Sigmoid colon (tissue), 7 donors: Measurements from ENCODE around the gene GAL3ST2. TPM values are rescaled to one million over a fixed set of nuclear protein-coding genes. Genes with fewer than 3 reads are reported as not detected.

Experiments used
- DNase-seq: peaks from one replicate; pipeline ENCODE4 v3.0.0-alpha.2; 2019
- H3K27ac ChIP-seq, 4 donors: fragments of 200-600 bp; sonication (generic); one replicate each; pipeline ENCODE4 v1.5.1; 2016 to 2019; ENCODE audit warnings: mild to moderate bottlenecking in 1 of 4
- H3K27me3 ChIP-seq, 3 donors: fragments of 200-600 bp; sonication (generic); one replicate each; pipeline ENCODE4 v1.5.1; 2019; ENCODE audit warnings: mild to moderate bottlenecking in 1 of 3
- H3K36me3 ChIP-seq, 4 donors: fragments of 200-600 bp; sonication (generic); one replicate each; pipeline ENCODE4 v1.5.1; 2016 to 2019
- H3K4me1 ChIP-seq, 4 donors: fragments of 200-600 bp; sonication (generic); one replicate each; pipeline ENCODE4 v1.5.1; 2017 to 2019
- H3K4me3 ChIP-seq, 4 donors: fragments of 200-600 bp; sonication (generic); one replicate each; pipeline ENCODE4 v1.5.1; 2017 to 2019; ENCODE audit warnings: mild to moderate bottlenecking in 2 of 4, moderate library complexity in 1 of 4
- H3K9me3 ChIP-seq, 4 donors: fragments of 200-600 bp in 3 of 4; sonication (generic) in 3 of 4; one replicate each; pipeline versions ENCODE4 v1.5.1 to v1.6.1; 2013 to 2019
- EP300 ChIP-seq, 4 donors: sonication (generic); formaldehyde crosslinking; IDR thresholded peaks; one replicate each; pipeline ENCODE4 v1.6.1; 2017; ENCODE audit warnings: antibody characterized with exemption in 4 of 4
- POLR2A ChIP-seq, 2 donors: fragments of 450-650 bp; IDR thresholded peaks; one replicate each; pipeline ENCODE4 v1.6.1; 2016; ENCODE audit warnings: antibody characterized with exemption in 2 of 2, mild to moderate bottlenecking in 2 of 2, moderate library complexity in 2 of 2
- POLR2AphosphoS5 ChIP-seq, 4 donors: sonication (generic); formaldehyde crosslinking; IDR thresholded peaks; one replicate each; pipeline ENCODE4 v1.6.1; 2017; ENCODE audit warnings: antibody characterized with exemption in 4 of 4
- WGBS, 2 donors: extraction: QIAGEN DNeasy Blood & Tissue Kit; methylation state at CpG; one replicate each; pipeline ENCODE4 v1.1.7; 2013; 5-methylcytosine and 5-hydroxymethylcytosine counted together
- intact Hi-C: fragments of 100-400 bp; cut with DNase I; formaldehyde crosslinking; loops from one replicate; pipeline ENCODE4 v1.15.1; 2023
- polyA plus RNA-seq, 3 donors: library from polyadenylated mRNA; stranded (reverse); fragments of 200-250 nt; gene quantifications; one replicate each; pipeline ENCODE4 v1.2.3, GENCODE V29; 2013
- total RNA-seq, 4 donors: library from RNA; depleted of rRNA; stranded (reverse); fragments of >200 nt; gene quantifications; one replicate each; pipeline ENCODE4 v1.1.0, GENCODE V29; 2016
- TF ChIP-seq, protein P1 (sequence below), 4 experiments: fragments of 450-650 bp in 3 of 4; fragments of 200-600 bp in 1 of 4; IDR thresholded peaks; one replicate each; pipeline ENCODE4 v1.5.1; 2016 to 2019; ENCODE audit warnings: antibody characterized with exemption in 4 of 4, mild to moderate bottlenecking in 3 of 4, moderate library complexity in 2 of 4
- donor health status: healthy with polysubstance abuse.
- donor health status: Bipolar disorder and iron deficiency.
- donor health status: healthy.

Gene GAL3ST2
- total and polyA plus RNA-seq, 7 donors: 0.33 to 13.6 (median 3.0) TPM; not detected in 2

DNA sequence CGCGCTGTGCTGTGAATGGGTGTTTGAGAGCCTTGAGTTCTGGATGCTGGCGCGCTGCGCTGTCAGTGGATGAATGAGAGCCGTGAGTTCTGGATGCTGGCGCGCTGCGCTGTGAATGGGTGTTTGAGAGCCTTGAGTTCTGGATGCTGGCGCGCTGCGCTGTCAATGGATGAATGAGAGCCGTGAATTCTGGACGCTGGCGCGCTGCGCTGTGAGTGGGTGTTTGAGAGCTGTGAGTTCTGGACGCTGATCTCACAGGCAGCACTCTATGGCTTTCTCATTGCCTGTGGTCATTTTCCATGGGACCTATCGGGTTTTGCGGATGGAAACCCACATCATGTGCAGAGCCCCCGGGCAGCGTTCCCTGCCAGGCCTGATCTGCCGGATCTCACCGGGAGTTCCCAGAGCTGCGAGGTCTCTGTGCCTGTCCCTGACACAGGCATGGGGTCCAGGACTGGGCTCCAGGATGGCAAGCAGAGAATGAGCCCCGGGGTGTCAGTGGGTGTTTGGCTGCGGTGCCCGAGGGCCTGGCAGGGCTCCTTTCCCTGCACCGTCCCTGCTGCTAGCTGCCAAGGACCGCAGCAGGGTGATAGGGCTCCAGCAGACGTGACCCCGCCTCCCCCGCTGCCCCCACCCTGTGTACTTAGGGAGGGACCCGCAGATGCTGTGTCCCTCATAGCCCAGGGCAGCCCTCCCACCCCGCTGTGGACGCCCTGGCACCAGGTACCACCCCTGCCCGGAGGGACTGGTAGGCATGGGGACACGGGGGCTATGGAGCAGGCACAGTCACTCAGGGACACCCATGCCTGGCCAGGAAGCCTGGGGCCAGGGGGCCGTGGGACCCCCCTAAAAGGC is 72.4 kb downstream of the GAL3ST2 start:
- WGBS, 2 donors: 89 to 92% methylated on average over 39 of the region's 39 CpGs
- no peaks in the 10 kb centered on the region for H3K27me3 ChIP-seq
- peak; percentile 59 for DNase-seq
- no peak overlapping the region for H3K4me3 ChIP-seq
- no peaks in the 10 kb centered on the region for H3K9me3 ChIP-seq
- intact Hi-C loops: no loop called here
- H3K36me3 ChIP-seq: no peaks in the 10 kb centered on the region
- H3K4me1 ChIP-seq: peaks cover 0 to 9% (median 7%) of the 10 kb centered on the region in 4 donors
- H3K27ac ChIP-seq: no peak overlapping the region
- TF ChIP-seq POLR2A (IDR thresholded peaks at IDR 0.05) (no peak), POLR2AphosphoS5 (IDR thresholded peaks at IDR 0.05) (no peak), EP300 (IDR thresholded peaks at IDR 0.05) (no peak)
- TF ChIP-seq, protein P1, sequence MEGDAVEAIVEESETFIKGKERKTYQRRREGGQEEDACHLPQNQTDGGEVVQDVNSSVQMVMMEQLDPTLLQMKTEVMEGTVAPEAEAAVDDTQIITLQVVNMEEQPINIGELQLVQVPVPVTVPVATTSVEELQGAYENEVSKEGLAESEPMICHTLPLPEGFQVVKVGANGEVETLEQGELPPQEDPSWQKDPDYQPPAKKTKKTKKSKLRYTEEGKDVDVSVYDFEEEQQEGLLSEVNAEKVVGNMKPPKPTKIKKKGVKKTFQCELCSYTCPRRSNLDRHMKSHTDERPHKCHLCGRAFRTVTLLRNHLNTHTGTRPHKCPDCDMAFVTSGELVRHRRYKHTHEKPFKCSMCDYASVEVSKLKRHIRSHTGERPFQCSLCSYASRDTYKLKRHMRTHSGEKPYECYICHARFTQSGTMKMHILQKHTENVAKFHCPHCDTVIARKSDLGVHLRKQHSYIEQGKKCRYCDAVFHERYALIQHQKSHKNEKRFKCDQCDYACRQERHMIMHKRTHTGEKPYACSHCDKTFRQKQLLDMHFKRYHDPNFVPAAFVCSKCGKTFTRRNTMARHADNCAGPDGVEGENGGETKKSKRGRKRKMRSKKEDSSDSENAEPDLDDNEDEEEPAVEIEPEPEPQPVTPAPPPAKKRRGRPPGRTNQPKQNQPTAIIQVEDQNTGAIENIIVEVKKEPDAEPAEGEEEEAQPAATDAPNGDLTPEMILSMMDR (IDR thresholded peaks at IDR 0.05): no peak

- peaks cover 0 to 2% (median 1%) of the 10 kb centered on the region in 4 donors for H3K4me1 ChIP-seq
- WGBS, 2 donors: 87 to 91% methylated on average over 16 of the region's 16 CpGs
- intact Hi-C loops: no loop called here
- no peaks in the 10 kb centered on the region for H3K27me3 ChIP-seq
- H3K36me3 ChIP-seq: no peaks in the 10 kb centered on the region
- no peak overlapping the region for H3K4me3 ChIP-seq
- TF ChIP-seq, protein P1 (IDR thresholded peaks at IDR 0.05): no peak
- TF ChIP-seq POLR2AphosphoS5 (IDR thresholded peaks at IDR 0.05): no peak
- no peak for TF ChIP-seq POLR2A (IDR thresholded peaks at IDR 0.05)
- no peak for TF ChIP-seq EP300 (IDR thresholded peaks at IDR 0.05)
- no peaks in the 10 kb centered on the region for H3K9me3 ChIP-seq
- H3K27ac ChIP-seq: no peak overlapping the region
- peak; percentile 48 for DNase-seq
These were observed 73.3 kb downstream of the GAL3ST2 start for GRCh38 chr2:241849616-241850543.

DNA sequence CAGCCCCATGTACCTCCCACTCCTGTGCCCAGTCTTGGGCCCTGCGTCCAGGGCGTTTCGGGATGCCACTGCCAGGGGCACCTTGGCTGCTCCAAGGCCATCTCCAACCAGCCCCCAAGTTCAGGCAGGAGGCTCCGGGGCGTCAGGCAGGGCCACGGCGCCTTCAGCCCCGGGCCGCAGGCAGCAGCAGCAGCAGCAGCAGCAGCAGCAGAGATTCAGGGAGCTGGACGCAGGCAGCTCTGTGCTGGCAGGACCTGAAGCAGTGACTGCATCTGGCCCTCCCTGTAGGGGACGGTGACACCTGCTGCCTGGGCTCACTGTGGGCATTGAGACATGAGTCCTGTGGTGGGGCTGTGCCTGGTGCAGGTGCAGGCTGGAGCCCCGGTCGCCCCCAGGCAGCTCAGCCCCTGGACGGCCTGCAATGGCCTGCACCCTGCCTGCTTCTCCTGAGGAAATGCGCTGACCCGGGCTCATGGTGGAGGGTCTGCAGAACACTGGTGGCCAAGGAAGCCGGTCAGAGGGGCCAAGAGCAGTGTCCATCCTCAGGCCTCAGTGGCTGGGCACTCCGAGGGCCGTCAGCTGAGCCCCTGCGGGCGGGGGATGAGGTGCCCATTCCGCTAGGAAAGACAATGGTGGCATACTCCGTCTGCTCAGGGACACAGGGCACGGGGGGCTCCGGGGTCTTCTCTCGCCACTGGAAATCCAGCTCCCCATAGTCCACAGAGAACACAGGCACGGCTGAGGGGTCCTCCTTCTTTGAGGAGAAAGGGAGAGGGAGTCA is 74.1 kb downstream of the GAL3ST2 start:
- H3K27ac ChIP-seq: no peak overlapping the region
- H3K9me3 ChIP-seq: no peaks in the 10 kb centered on the region
- DNase-seq: peak; percentile 57
- no peak overlapping the region for H3K4me3 ChIP-seq
- no peak for TF ChIP-seq POLR2AphosphoS5 (IDR thresholded peaks at IDR 0.05)
- TF ChIP-seq, protein P1 (IDR thresholded peaks at IDR 0.05): no peak
- TF ChIP-seq EP300 (IDR thresholded peaks at IDR 0.05): no peak
- TF ChIP-seq POLR2A (IDR thresholded peaks at IDR 0.05): no peak
- no peaks in the 10 kb centered on the region for H3K36me3 ChIP-seq
- no peaks in the 10 kb centered on the region for H3K27me3 ChIP-seq
- no peaks in the 10 kb centered on the region for H3K4me1 ChIP-seq
- 92 to 93% methylated on average over 27 of the region's 27 CpGs for WGBS, 2 donors
- intact Hi-C loops: no loop called here

DNA sequence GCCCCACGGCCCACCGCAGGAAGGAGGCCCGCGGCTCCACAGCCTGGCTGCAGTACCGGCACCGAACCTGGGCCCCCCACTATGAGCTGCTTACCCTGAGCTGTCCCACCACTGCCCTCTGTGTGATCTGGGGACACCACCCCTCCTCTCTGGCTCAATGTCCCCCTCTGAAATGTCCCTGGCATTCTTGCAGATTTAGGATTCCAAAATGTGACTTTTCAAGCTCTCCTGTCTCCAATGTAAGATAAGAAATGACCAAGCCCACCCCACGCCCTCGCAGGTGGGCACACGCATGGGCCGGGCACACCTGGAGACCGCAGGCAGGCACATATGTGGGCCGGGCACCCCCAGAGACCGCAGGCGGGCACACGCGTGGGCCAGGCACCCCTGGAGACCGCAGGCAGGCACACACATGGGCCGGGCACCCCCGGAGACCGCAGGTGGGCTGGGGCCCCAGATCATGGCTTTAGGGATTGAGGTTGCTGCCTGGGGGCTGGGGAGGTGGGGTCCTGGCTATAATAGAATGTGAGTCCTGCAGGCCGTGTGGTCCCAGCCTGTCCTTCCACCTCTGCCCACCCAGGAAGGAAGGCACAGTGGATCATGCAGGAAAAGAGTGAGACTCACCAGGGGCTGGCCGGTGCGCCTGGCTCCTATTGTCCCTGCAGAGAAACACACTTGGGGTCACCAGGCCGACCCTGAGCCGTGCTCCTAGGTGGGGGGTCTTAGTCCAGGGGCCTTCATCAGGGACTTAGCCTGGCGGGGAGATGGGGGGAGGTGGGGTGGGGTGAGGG is 74.9 kb downstream of the GAL3ST2 start:
- 91% methylated on average over 26 of the region's 26 CpGs for WGBS, 2 donors
- peak; percentile 56 for DNase-seq
- TF ChIP-seq, protein P1 (IDR thresholded peaks at IDR 0.05): no peak
- TF ChIP-seq POLR2A (IDR thresholded peaks at IDR 0.05): no peak
- TF ChIP-seq EP300 (IDR thresholded peaks at IDR 0.05): no peak
- no peak for TF ChIP-seq POLR2AphosphoS5 (IDR thresholded peaks at IDR 0.05)
- H3K27ac ChIP-seq: no peak overlapping the region
- H3K4me1 ChIP-seq: no peaks in the 10 kb centered on the region
- intact Hi-C loops: no loop called here
- no peak overlapping the region for H3K4me3 ChIP-seq
- no peaks in the 10 kb centered on the region for H3K27me3 ChIP-seq
- H3K36me3 ChIP-seq: no peaks in the 10 kb centered on the region
- no peaks in the 10 kb centered on the region for H3K9me3 ChIP-seq
